Right cardiac atrium (tissue), 5 donors: Measurements from ENCODE around the gene CISTR. TPM values are rescaled to one million over a fixed set of nuclear protein-coding genes. Genes with fewer than 3 reads are reported as not detected.

Experiments used
- ATAC-seq, 2 donors: fragments of 200-7000 bp; cut with Tn5 transposase; one replicate each; pipeline versions ENCODE4 v1.8.0 to v1.9.1; 2020; ENCODE audit warnings: moderate library complexity in 2 of 2, mild to moderate bottlenecking in 1 of 2
- DNase-seq, 3 donors: peaks; one replicate each; pipeline ENCODE4 v3.0.0-alpha.2; 2020
- H3K27ac ChIP-seq: one replicate; pipeline ENCODE4 v1.5.1; 2013; ENCODE audit warnings: mild to moderate bottlenecking, low read length, control low read depth, moderate library complexity
- H3K27me3 ChIP-seq: one replicate; pipeline ENCODE4 v1.6.1; 2013; ENCODE audit not compliant: control insufficient read depth, insufficient read depth
- H3K4me1 ChIP-seq: one replicate; pipeline ENCODE4 v1.6.1; 2013; ENCODE audit warnings: low read length; ENCODE audit not compliant: control insufficient read depth, insufficient read depth
- H3K4me3 ChIP-seq: one replicate; pipeline ENCODE4 v1.5.1; 2013; ENCODE audit warnings: low read length, control low read depth
- H3K9me3 ChIP-seq: one replicate; pipeline ENCODE4 v1.6.1; 2013; ENCODE audit warnings: low read length; ENCODE audit not compliant: control insufficient read depth
- WGBS: extraction: QIAGEN DNeasy Blood & Tissue Kit; methylation state at CpG from one replicate; pipeline ENCODE4 v1.1.7; 2013; 5-methylcytosine and 5-hydroxymethylcytosine counted together
- intact Hi-C, 4 donors: fragments of 100-400 bp; cut with DNase I; formaldehyde crosslinking; loops; one replicate each; pipeline versions ENCODE4 v1.11.0 to v1.14.0; 2022 to 2023
- long read RNA-seq, 4 donors: library from polyadenylated mRNA; unstranded; transcript quantifications; one replicate each; pipeline ENCODE4 v2.0.0, GENCODE V29; 2020 to 2021
- polyA plus RNA-seq: library from polyadenylated mRNA; stranded (reverse); fragments of 200-250 nt; gene quantifications from one replicate; pipeline ENCODE4 v1.2.3, GENCODE V29; 2013
- total RNA-seq, 4 donors: library from RNA; stranded (reverse); fragmentation: NEBNext Ultra II Directional; extraction: Animal tissue kit (Norgen Biotek cat#: 25700); gene quantifications; one replicate each; pipeline ENCODE4 v1.2.1, GENCODE V29; 2021
- donor health status: healthy with polysubstance abuse.
- donor health status: DM: no; HTN: yes; CAD: no.
- donor health status: DM: no; HTN: no; CAD: no.
- donor health status: DM: no; HTN: yes; CAD: no; lungs with severe emphysema.
- donor health status: DM: yes; HTN: yes; CAD: no.

Gene CISTR
- 1 to 10 TPM; 3.2 to 5.9 (median 4.0) TPM for total RNA-seq
- 2.8 TPM for polyA plus RNA-seq
- long read RNA-seq, donor 1, partial matches to known transcripts: 0 of 11 reads
- long read RNA-seq, donor 1, other reads (novel, unspliced or antisense): 10 of 11 reads
- long read RNA-seq, donor 2, partial matches to known transcripts: 0 of 3 reads
- long read RNA-seq, donor 2, other reads (novel, unspliced or antisense): 3 of 3 reads
- long read RNA-seq, donor 3, partial matches to known transcripts: 0 of 5 reads
- long read RNA-seq, donor 3, other reads (novel, unspliced or antisense): 5 of 5 reads
- long read RNA-seq, donor 4, partial matches to known transcripts: 0 of 1 reads
- long read RNA-seq, donor 4, other reads (novel, unspliced or antisense): 1 of 1 reads

GRCh38 chr12:53751336-53752191 is at the start of gene CISTR:
Gene CISTR, minus strand, starts transcription at chr12:53751979.
- intact Hi-C loops: no loop called here
- peak within 1 kb of the TSS; percentile 62 for H3K4me3 ChIP-seq
- H3K27me3 ChIP-seq: no peaks in the 10 kb centered on the region
- no peaks in the 10 kb centered on the region for H3K4me1 ChIP-seq
- WGBS: 2% methylated on average over 76 of the region's 76 CpGs
- no peaks in the 10 kb centered on the region for H3K9me3 ChIP-seq
- peak within 1 kb of the TSS; percentile 24 for H3K27ac ChIP-seq
- DNase-seq: peak in 2 of 3 donors; percentile 70 to 72
- peak; percentile 23 to 45 for ATAC-seq

- WGBS: 76% methylated on average over 2 of the region's 2 CpGs
- no peak for ATAC-seq
- intact Hi-C loops: no loop called here
- Histone ChIP-seq H3K27ac (no peak overlapping the region), H3K9me3 (no peaks in the 10 kb centered on the region), H3K4me3 (no peak overlapping the region), H3K4me1 (no peaks in the 10 kb centered on the region), H3K27me3 (no peaks in the 10 kb centered on the region)
- no peak for DNase-seq
Measured at GRCh38 chr12:53798575-53798974, 46.8 kb upstream of the CISTR start.

- Histone ChIP-seq H3K27me3 (no peaks in the 10 kb centered on the region), H3K27ac (no peak overlapping the region), H3K4me3 (no peak overlapping the region), H3K9me3 (no peaks in the 10 kb centered on the region), H3K4me1 (no peaks in the 10 kb centered on the region)
- WGBS: 59% methylated on average over 6 of the region's 6 CpGs
- ATAC-seq (no peak), DNase-seq (no peak)
- intact Hi-C loops: no loop called here
Measured at GRCh38 chr12:53795927-53796326, 44.1 kb upstream of the CISTR start.

GRCh38 chr12:53793221-53793620 is 41.4 kb upstream of the CISTR start:
- 35% methylated on average over 2 of the region's 2 CpGs for WGBS
- ATAC-seq (no peak), DNase-seq (no peak)
- Histone ChIP-seq H3K27ac (no peak overlapping the region), H3K27me3 (peaks cover 2% of the 10 kb centered on the region), H3K4me1 (no peaks in the 10 kb centered on the region), H3K4me3 (no peak overlapping the region), H3K9me3 (no peaks in the 10 kb centered on the region)
- intact Hi-C loops: no loop called here

- ATAC-seq (no peak), DNase-seq (no peak)
- Histone ChIP-seq H3K27ac (no peak overlapping the region), H3K9me3 (no peaks in the 10 kb centered on the region), H3K27me3 (peaks cover 2% of the 10 kb centered on the region), H3K4me1 (no peaks in the 10 kb centered on the region), H3K4me3 (no peak overlapping the region)
- WGBS: 5% methylated on average over 1 of the region's 1 CpG
- intact Hi-C loops: no loop called here
Measured at GRCh38 chr12:53791735-53792326, 40.1 kb upstream of the CISTR start.

- Histone ChIP-seq H3K4me3 (no peak overlapping the region), H3K27ac (no peak overlapping the region), H3K9me3 (no peaks in the 10 kb centered on the region), H3K4me1 (no peaks in the 10 kb centered on the region), H3K27me3 (peaks cover 2% of the 10 kb centered on the region)
- intact Hi-C loops: no loop called here
- no peak for ATAC-seq
- no peak for DNase-seq
- WGBS: 41% methylated on average over 1 of the region's 1 CpG
Measured at GRCh38 chr12:53789570-53789969, 37.8 kb upstream of the CISTR start.

- no peaks in the 10 kb centered on the region for H3K9me3 ChIP-seq
- WGBS: 75% methylated on average over 1 of the region's 1 CpG
- ATAC-seq (no peak), DNase-seq (no peak)
- peaks cover 2% of the 10 kb centered on the region for H3K27me3 ChIP-seq
- no peaks in the 10 kb centered on the region for H3K4me1 ChIP-seq
- no peak overlapping the region for H3K4me3 ChIP-seq
- no peak overlapping the region for H3K27ac ChIP-seq
- intact Hi-C loops: no loop called here
Measured at GRCh38 chr12:53788892-53789291, 37.1 kb upstream of the CISTR start.

GRCh38 chr12:53786411-53786810 is 34.6 kb upstream of the CISTR start:
- intact Hi-C loops: no loop called here
- H3K4me1 ChIP-seq: no peaks in the 10 kb centered on the region
- no peak for ATAC-seq
- WGBS: 70% methylated on average over 7 of the region's 7 CpGs
- no peak overlapping the region for H3K4me3 ChIP-seq
- peak in 1 of 3 donors; percentile 51 for DNase-seq
- no peak overlapping the region for H3K27ac ChIP-seq
- H3K27me3 ChIP-seq: peaks cover 2% of the 10 kb centered on the region
- H3K9me3 ChIP-seq: no peaks in the 10 kb centered on the region

- no peaks in the 10 kb centered on the region for H3K9me3 ChIP-seq
- H3K27ac ChIP-seq: no peak overlapping the region
- WGBS: 70% methylated on average over 2 of the region's 2 CpGs
- no peaks in the 10 kb centered on the region for H3K4me1 ChIP-seq
- DNase-seq (no peak), ATAC-seq (no peak)
- H3K27me3 ChIP-seq: peaks cover 2% of the 10 kb centered on the region
- intact Hi-C loops: no loop called here
- no peak overlapping the region for H3K4me3 ChIP-seq
Measured at GRCh38 chr12:53785161-53785560, 33.4 kb upstream of the CISTR start.

- Histone ChIP-seq H3K9me3 (no peaks in the 10 kb centered on the region), H3K4me3 (no peak overlapping the region), H3K27ac (no peak overlapping the region), H3K27me3 (no peaks in the 10 kb centered on the region), H3K4me1 (no peaks in the 10 kb centered on the region)
- DNase-seq (no peak), ATAC-seq (no peak)
- 79% methylated on average over 8 of the region's 8 CpGs for WGBS
- intact Hi-C loops: no loop called here
Measured at GRCh38 chr12:53782093-53782703, 30.4 kb upstream of the CISTR start.
